ENCODE data around the gene XIAP.

GRCh38 chrX:123960956-123961267 is 101.1 kb downstream of the XIAP start:
- no peak for TF ChIP-seq POLR2AphosphoS5 (IDR thresholded peaks at IDR 0.05; ENCODE audit: low read depth)
- TF ChIP-seq GABPA (IDR thresholded peaks at IDR 0.05; ENCODE audit: low read depth), result no peak
- TF ChIP-seq CTCF (IDR thresholded peaks at IDR 0.05; ENCODE audit: insufficient read depth, low read length), result no peak
